Activated T-cell treated with anti-CD3 and anti-CD28 coated beads, Interleukin-2, amount 50 U/mL, for 1 hour (primary cell): Measurements from ENCODE around the gene SLX4IP.

Experiments
- DNase-seq: peaks from one replicate; pipeline ENCODE4 v3.0.0-alpha.2; 2020

Gene SLX4IP

GRCh38 chr20:10639737-10640556 is 204.8 kb downstream of the SLX4IP start:
- no peak for DNase-seq

GRCh38 chr20:10640897-10641296 is 205.8 kb downstream of the SLX4IP start:
- DNase-seq, result no peak

GRCh38 chr20:10641467-10641866 is 206.4 kb downstream of the SLX4IP start:
- no peak for DNase-seq

DNA sequence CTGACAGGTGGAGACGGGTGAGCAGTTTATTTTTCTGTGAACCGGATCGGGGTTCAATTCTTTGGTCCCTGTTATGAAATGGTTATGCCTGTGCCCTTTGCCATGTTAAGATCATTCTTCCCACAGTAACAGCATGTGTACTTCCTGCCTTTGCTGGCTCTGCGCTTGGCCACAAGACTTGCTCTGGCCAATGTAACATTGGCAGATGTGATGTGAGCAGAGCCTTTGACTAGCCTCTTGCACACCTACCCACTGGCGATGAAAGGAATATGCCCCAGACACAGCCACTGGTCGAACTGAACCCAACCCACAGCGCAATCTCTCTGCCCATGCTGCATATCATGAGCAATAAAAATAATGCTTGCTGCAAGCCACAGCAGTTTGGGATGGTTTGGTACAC is 206.8 kb downstream of the SLX4IP start:
- no peak for DNase-seq

DNA sequence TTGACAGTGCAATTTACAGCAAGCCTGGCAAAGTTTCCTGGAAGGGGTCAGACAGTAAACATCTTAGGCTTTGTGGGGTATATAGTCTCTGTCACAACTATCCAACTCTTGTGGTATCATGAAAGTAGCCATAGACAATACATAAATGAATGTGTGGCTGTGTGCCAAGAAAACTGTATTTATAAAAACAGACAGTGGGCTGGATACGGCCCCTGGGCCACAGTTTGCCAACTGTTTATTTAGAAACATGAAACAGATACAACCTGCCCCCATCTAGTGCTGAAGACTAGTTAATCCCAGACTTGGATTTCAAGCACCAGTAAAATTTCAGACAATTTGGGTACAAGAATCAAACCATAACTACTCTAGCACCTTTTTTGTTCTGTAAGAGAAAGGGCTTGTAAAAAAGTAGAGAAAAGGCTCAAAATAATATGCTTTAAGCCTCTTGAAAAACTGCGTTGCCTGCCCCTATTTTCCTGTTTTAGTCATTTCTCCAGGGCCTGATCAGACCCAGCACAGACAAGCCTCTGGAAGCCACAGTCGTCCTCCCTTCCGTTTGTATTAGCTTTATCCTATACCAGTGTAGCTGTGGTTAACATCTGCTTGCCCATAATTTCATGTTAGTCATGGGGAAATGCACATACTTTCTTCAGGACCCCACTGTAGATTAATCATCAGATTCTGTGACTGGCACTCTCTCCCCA is 207.9 kb downstream of the SLX4IP start:
- DNase-seq, result no peak

- no peak for DNase-seq
These were observed 208.4 kb downstream of the SLX4IP start for GRCh38 chr20:10643560-10643873.

DNA sequence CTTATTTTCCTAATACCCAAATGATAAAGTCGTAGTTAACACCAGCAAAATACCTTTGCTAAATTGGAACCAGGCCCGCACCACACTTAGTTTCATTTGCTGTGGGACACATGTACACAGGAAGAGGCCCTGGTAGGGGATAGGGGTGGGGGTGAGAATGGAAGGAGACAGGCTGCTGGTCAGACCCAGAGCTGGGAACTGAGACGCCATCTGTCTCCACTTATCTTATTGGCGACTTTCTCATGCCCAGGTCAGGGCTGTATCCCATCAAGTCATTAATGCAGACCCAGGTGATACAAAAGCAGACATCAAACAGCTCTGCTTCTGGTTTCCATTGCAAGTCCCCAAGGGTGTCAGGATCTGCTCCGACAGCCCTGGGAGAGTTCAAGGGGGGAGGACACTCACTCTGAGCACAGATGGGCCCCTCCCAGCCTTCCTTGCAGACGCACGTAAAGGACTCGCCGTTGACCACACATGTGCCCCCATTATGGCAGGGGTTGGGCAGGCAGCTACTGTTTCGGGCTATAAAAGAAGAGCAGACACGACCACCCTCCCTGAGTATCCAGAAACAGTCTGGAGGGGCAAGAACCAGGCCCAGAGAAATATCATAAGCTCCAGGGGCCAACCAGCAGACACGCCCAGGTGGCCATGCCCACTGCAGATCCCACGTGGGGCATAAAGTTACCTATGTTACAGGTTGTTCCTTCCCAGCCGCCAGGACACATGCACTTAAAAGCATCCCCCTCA is 209.5 kb downstream of the SLX4IP start:
- no peak for DNase-seq

GRCh38 chr20:10645205-10645570 is 210.1 kb downstream of the SLX4IP start:
- no peak for DNase-seq

- DNase-seq, result no peak
These were observed 210.9 kb downstream of the SLX4IP start for GRCh38 chr20:10646006-10646405.

DNA sequence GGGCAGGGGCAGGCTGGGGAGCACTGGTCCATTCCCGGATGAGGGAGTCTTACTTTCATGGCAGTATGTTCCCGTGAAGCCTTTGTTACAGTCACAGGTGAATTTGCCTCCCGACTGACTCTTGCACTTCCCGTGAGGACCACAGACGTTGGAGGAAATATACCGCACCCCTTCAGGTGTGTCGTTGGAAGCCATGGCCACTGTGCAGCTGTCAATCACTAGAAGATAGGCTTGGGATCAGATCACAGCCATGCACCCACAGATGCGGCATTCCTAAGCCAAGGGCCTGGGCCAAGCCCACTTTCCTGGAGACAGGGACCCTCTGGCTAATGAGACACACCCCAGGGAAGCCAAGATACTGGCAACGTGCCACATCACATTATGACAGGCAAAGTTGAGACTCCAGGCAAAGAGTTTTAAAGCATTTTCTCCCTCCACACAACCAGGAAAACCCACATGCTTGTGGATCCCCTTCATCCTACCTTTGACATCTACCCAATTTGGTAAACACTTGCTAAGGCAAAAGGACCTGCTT is 211.8 kb downstream of the SLX4IP start:
- DNase-seq, result no peak

- no peak for DNase-seq
These were observed 212.4 kb downstream of the SLX4IP start for GRCh38 chr20:10647471-10647870.

GRCh38 chr20:10647909-10648308 is 212.8 kb downstream of the SLX4IP start:
- DNase-seq, result no peak

DNA sequence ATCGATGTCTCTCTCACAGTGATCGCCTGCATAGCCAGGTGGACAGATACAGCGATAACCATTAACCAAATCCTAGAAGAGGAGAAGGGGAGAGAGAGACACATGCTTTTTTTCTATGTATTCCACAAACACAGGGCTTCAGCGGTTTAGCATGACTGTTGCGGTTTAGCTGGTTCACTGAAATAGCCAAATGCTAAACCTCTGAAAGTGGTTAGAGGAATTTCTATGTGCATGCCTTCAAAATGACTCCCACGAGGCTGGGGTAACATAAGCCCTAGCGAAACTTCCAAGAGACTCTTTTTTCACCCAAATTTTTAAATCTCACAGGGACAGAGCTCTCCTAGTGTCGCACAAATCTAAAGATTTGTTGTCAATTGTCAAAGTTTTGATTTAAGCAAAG is 213.5 kb downstream of the SLX4IP start:
- no peak for DNase-seq

DNA sequence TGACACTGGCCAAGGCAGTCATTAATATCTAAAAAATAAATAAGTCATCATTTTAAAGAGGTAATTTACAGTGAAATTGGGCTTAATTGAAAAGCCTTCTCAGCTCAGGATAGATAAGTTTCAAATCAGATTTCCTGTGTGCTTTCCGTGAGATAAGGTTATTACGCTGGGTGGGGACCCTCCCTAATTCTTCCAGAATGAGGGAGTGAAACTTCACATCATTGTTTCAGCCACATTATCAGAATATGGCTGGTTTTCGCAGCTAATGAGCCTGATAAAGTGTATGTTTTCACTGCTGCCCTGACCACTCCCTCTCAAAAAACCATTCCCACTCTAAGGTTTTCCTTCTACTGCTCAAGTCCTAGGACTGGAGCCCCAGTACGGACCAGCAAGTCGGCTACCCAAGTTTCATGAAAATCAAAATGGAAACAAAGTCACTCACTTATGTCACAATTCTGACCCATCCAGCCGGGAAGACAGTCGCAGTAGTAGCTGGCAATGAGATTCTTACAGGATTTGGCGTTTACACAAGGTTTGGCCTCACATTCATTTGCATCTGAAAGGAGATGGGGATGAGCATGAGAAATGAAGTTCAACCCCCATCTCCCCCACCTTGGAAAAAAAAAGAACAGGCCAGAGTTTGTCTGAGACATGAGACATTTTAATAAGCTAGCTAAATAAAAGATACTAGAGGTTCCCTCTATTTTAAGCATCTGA is 214.1 kb downstream of the SLX4IP start:
- DNase-seq, result no peak

DNA sequence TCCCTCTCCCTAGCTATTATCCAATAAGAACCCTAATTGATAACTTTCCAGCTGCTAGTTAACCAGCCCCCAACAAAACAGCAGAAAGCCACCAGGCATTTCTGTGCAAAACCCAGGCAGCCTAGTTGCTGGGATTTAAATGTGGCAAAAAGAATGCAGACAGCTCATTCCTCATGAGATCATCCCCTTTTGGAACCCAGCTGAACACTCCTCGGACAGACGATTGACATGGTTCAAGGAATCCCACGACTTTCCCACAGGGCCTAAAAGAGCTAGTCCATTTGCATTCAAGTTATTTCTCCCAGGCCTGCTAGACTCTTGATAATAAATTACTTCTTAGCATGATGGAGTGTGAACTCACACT is 214.7 kb downstream of the SLX4IP start:
- DNase-seq, result no peak

DNA sequence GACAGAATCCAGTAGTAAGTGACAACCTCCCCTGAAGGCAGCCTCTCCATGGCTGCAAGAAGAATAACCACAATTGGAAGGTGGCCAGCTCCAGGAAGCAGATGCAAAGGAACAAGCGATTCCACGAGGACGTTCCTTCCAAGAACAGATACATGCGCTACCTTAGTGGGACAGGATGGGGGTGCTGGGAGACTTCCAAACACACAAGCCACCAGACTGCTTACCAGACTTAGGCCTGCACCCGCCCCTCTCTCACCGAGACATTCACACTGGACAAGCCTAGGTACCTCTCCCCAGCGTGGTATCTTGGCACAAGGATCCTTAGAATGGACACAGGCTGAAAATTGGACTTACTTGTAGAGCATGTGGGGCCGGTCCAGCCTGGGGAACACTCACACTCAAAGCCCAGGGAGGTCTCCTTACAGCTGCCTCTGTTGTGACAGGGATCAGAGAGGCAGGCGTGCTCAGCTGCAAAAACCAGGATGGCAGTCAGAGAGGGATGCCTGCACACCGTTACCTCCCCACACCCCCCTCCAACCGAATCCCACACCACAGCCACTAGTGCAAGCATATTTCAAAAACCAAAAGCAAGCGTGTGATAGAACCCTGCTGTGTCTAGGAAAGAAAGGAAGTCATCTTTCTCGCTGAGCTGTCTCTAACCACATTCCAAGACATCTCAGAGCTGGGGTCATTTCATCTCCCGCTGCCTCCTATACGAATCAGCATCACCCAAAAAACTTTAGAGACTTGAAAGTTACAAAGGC is 216.3 kb downstream of the SLX4IP start:
- DNase-seq, result no peak

DNA sequence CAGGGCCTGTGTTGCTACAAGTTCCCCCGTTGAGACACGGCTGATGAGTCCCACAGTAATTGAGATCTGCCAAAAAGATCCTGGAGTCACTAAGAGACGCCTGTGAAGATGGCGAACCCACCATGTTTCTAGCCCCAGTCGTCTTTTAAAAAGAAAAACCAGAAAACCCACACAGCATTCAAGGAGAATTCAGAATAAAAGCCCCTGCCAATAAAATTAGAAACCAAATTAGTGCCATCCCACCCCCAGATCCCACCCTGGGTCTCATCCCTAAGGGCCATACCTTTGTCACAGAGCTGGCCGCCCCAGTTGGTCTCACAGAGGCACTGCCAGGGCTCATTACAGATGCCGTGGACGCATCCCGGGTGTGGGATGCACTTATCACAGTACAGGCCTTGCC is 217.1 kb downstream of the SLX4IP start:
- DNase-seq, result no peak

DNA sequence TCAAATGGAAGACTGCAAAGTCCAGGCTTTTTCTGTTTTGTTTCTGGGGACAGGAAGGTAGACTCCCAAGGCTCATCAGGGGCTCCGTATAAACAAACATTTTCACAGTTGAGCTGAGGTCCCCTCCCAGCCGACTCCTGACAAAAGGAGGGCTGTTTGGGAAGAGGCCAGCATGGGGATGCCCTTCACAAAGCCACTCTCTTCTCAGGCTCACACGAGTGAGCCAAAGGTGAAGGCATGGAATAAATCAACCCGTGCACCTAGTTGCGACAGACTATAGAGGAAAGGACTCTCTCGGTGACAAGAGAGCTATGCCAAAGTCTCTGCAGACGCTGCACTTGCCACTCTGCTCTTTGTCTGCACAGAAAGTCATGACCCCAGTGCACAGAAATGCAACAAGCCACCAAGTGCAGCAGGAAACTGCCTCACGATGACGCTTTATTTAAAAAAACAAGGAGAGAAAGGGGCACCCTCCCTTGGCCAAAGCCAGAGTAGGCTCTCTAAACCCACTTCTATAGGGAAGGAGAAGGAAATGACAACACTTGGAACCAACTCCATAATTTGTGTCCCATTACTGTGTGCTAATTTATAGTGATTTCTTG is 217.7 kb downstream of the SLX4IP start:
- no peak for DNase-seq

GRCh38 chr20:10653599-10654249 is 218.6 kb downstream of the SLX4IP start:
- DNase-seq, result no peak

GRCh38 chr20:10654250-10654610 is 219.1 kb downstream of the SLX4IP start:
- no peak for DNase-seq

GRCh38 chr20:10654630-10655029 is 219.5 kb downstream of the SLX4IP start:
- DNase-seq, result no peak
